ENCODE measurements around the gene TBXA2R. TPM values are rescaled to one million over a fixed set of nuclear protein-coding genes. Genes with fewer than 3 reads are reported as not detected.

The TBXA2R gene
- total RNA-seq, 4 donors from 2014 or later = 0.20 to 4.2 (median 0.90) TPM

- TF ChIP-seq POLR2A (IDR thresholded peaks at IDR 0.05) = no peak
- TF ChIP-seq, protein P1, sequence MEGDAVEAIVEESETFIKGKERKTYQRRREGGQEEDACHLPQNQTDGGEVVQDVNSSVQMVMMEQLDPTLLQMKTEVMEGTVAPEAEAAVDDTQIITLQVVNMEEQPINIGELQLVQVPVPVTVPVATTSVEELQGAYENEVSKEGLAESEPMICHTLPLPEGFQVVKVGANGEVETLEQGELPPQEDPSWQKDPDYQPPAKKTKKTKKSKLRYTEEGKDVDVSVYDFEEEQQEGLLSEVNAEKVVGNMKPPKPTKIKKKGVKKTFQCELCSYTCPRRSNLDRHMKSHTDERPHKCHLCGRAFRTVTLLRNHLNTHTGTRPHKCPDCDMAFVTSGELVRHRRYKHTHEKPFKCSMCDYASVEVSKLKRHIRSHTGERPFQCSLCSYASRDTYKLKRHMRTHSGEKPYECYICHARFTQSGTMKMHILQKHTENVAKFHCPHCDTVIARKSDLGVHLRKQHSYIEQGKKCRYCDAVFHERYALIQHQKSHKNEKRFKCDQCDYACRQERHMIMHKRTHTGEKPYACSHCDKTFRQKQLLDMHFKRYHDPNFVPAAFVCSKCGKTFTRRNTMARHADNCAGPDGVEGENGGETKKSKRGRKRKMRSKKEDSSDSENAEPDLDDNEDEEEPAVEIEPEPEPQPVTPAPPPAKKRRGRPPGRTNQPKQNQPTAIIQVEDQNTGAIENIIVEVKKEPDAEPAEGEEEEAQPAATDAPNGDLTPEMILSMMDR (IDR thresholded peaks at IDR 0.05) = no peak
- WGBS, 2 donors = 22 to 40% methylated on average over 10 to 11 of the region's 11 CpGs
- DNase-seq (ENCODE audit: low spot score in 2 of 2) = no peak
- no peak overlapping the region for H3K4me3 ChIP-seq (ENCODE audit: low read depth, poor library complexity, severe bottlenecking)
- intact Hi-C loops (cut with DNase I; ENCODE audit: low total_unique reads) = no loop called here
These were observed 13.5 kb downstream of the TBXA2R start for GRCh38 chr19:3593156-3593555.

DNA sequence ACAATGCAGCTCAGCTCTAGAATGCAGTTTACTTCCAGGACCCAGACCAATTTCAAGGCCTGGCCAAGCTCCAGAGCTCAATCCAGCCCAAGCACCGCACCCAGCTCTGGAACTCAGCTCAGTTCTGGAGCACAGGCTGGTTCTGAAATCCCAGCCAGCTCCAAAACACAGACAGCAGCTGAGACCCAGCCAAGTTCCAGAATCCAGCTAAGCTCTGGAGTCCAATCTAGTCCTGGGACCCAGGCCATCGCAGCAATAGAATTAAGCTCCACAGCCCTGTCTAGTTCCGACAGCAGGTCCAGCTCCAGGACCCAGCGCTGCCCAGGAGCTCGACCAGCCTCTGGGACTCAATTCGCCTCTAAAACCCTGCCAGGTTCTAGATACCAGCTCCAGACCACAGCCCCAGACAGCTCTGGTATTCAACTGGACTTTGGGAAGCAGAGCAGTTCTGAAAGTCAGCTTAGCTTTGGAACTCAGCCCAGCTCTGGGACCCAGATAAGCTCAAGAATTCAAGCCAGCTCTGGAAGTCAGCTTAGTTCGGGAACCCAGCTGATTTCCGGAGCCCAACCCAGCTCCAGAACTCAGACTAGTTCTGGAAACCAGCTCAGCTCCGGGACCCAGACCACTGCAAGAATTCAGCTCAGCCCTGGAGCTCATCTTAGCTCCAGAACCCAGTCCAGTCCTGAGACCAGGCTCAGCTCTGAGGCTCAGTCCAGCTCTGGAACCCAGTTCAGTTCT is 14.6 kb downstream of the TBXA2R start:
- intact Hi-C loops (cut with DNase I; ENCODE audit: low total_unique reads) = no loop called here
- WGBS, 2 donors = 60 to 70% methylated on average over 9 of the region's 9 CpGs

DNA sequence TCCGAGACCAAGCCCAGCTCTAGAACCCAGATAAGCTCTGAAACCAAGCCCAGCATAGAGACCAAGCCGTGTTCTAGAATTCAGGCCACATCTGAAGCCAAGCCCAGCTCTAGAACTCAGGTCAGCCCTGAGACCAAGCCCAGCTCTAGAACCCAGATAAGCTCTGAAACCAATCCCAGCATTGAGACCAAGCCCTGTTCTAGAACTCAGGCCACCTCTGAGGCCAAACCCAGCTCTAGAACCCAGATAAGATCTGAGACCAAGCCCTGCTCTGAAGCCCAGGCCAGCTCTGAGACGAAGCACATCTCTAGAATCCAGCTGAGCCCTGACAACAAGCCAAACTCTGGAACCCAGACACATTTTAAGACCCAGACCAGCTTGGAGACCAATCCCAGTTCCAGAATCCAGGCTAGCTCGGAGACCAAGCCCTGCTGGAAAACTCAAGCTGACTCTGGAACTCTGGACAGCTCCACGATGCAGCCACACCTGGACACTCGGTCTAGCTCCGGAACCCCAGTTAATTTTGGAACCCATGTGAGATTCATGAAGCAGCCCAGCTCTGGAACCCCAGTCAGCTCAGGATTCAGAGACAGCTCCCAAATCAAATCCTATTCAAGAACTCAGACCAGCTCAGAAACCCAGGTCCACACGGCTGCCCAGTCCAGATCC is 15.6 kb downstream of the TBXA2R start:
- intact Hi-C loops (cut with DNase I; ENCODE audit: low total_unique reads) = no loop called here
- DNase-seq (ENCODE audit: low spot score in 2 of 2) = no peak
- WGBS, 2 donors = 93 to 94% methylated on average over 8 of the region's 8 CpGs
- no peak for TF ChIP-seq POLR2A (IDR thresholded peaks at IDR 0.05)
- TF ChIP-seq, protein P1 (IDR thresholded peaks at IDR 0.05) = no peak
- no peak overlapping the region for H3K4me3 ChIP-seq (ENCODE audit: low read depth, poor library complexity, severe bottlenecking)

More for the DNA sequence above, 14.6 kb downstream of the TBXA2R start:
- no peak overlapping the region for H3K4me3 ChIP-seq (ENCODE audit: low read depth, poor library complexity, severe bottlenecking)
- no peak for TF ChIP-seq POLR2A (IDR thresholded peaks at IDR 0.05)
- TF ChIP-seq, protein P1 (IDR thresholded peaks at IDR 0.05) = no peak
- DNase-seq (ENCODE audit: low spot score in 2 of 2) = no peak

GRCh38 chr19:3589949-3590348 is 16.7 kb downstream of the TBXA2R start:
- DNase-seq (ENCODE audit: low spot score in 2 of 2) = no peak
- no peak overlapping the region for H3K4me3 ChIP-seq (ENCODE audit: low read depth, poor library complexity, severe bottlenecking)
- intact Hi-C loops (cut with DNase I; ENCODE audit: low total_unique reads) = no loop called here
- TF ChIP-seq, protein P1 (IDR thresholded peaks at IDR 0.05) = no peak
- TF ChIP-seq POLR2A (IDR thresholded peaks at IDR 0.05) = no peak
- WGBS, 2 donors = 95 to 96% methylated on average over 22 of the region's 22 CpGs

DNA sequence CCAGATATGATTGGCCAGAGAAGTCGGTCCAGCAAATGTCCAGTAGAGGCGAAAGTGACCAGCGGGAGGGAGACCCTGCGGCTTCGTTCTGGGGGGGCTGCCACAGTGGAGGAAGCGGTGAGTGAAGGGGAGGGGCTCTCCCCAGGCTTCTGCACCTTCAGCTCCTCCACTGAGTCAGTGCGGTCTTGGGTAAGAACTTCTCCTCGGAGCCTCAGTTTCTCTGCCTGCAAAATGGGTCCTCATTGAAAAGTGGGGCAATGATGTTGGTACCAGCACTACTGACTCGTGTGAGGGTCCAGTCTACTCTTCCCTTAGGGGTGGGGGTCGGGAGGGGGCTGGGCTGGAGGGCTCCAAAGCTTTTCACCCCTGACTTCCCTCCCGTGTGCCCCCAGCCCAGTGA is 17.2 kb downstream of the TBXA2R start:
- H3K4me3 ChIP-seq (ENCODE audit: low read depth, poor library complexity, severe bottlenecking) = no peak overlapping the region
- 80 to 83% methylated on average over 11 of the region's 11 CpGs for WGBS, 2 donors
- no peak for DNase-seq (ENCODE audit: low spot score in 2 of 2)
- no peak for TF ChIP-seq POLR2A (IDR thresholded peaks at IDR 0.05)
- TF ChIP-seq, protein P1 (IDR thresholded peaks at IDR 0.05) = no peak
- intact Hi-C loops (cut with DNase I; ENCODE audit: low total_unique reads) = no loop called here
